ENCODE data around the gene CTNND2. TPM values are rescaled to one million over a fixed set of nuclear protein-coding genes. Genes with fewer than 3 reads are reported as not detected.

CTNND2 gene
- total RNA-seq, 2 donors from 2014 or later, result not detected

- H3K4me1 Mint-ChIP-seq (ENCODE audit: low read depth), result no peaks in the 10 kb centered on the region
- no peak for DNase-seq
- H3K27me3 Mint-ChIP-seq (ENCODE audit: low read depth), result peaks cover 14% of the 10 kb centered on the region
- H3K27ac Mint-ChIP-seq, result no peak overlapping the region
- no peak for ATAC-seq (replicated peaks in 1 of 2)
- no peaks in the 10 kb centered on the region for H3K9me3 Mint-ChIP-seq
- H3K36me3 Mint-ChIP-seq (ENCODE audit: insufficient read depth in 2 of 2), result no peaks in the 10 kb centered on the region
- H3K4me3 Mint-ChIP-seq, result no peak overlapping the region
Observed at GRCh38 chr5:10977011-10977410, 927.2 kb downstream of the CTNND2 start.

GRCh38 chr5:10975945-10976344 is 928.3 kb downstream of the CTNND2 start:
- no peak for DNase-seq
- Mint-ChIP-seq H3K4me3 (no peak overlapping the region), H3K27me3 (ENCODE audit: low read depth) (peaks cover 14% of the 10 kb centered on the region), H3K9me3 (no peaks in the 10 kb centered on the region), H3K4me1 (ENCODE audit: low read depth) (no peaks in the 10 kb centered on the region), H3K27ac (no peak overlapping the region), H3K36me3 (ENCODE audit: insufficient read depth in 2 of 2) (no peaks in the 10 kb centered on the region)
- ATAC-seq (replicated peaks in 1 of 2), result peak in 1 of 2 donors; percentile 37

DNA sequence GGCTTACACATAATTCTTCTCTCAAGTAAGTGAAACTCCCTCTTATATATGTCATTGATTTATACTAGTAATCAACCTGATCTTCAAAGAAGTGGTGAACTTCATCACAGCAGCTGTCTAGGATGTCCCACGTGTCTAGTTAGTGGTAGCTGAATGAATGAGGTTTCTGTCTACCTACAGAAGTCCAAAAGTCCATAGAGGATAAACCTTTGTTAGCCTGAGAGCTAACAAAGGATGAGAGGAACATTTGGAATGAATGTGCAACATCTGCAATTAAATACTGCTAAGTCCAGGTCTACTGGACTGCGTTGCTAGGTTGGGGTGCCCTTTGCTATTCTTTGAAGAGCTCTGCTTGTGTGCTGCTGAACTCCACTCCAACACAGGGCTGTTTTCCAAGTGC is 929.4 kb downstream of the CTNND2 start:
- Mint-ChIP-seq H3K4me1 (ENCODE audit: low read depth) (no peaks in the 10 kb centered on the region), H3K9me3 (no peaks in the 10 kb centered on the region), H3K27ac (no peak overlapping the region), H3K27me3 (ENCODE audit: low read depth) (peaks cover 14% of the 10 kb centered on the region), H3K36me3 (ENCODE audit: insufficient read depth in 2 of 2) (no peaks in the 10 kb centered on the region), H3K4me3 (no peak overlapping the region)
- ATAC-seq (replicated peaks in 1 of 2), result no peak
- no peak for DNase-seq

- no peak overlapping the region for H3K27ac Mint-ChIP-seq
Observed at GRCh38 chr5:10973316-10973715, 930.9 kb downstream of the CTNND2 start.

DNA sequence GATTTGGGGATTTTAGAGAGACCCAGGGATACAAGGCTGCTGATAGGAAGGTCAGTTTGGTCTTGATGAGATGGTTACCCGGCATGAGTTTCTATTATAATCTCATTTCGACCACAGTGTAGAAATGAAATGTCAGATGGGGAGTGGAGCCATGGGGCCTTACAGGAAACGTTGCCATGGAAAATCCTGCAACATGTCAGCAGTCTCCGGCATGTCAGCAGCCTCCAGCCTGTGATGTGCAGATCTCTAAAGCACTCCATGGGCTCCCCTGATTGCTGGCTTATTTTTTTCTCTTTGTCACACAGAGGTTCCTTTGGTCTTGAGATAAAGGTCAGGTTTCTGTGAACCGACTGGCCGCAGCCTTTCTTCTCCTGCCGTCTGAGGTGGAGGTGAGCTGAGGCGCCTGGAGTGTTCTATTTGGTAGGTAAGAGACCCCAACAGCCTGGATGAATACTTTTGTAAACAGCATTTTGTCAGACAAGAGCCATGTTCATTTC is 934.5 kb downstream of the CTNND2 start:
- Mint-ChIP-seq H3K27ac (no peak overlapping the region), H3K36me3 (ENCODE audit: insufficient read depth in 2 of 2) (no peaks in the 10 kb centered on the region)
- no peak for ATAC-seq (replicated peaks in 1 of 2)

More at GRCh38 chr5:10973316-10973715, 930.9 kb downstream of the CTNND2 start:
- Mint-ChIP-seq H3K27me3 (ENCODE audit: low read depth) (peaks cover 14% of the 10 kb centered on the region), H3K9me3 (no peaks in the 10 kb centered on the region), H3K4me3 (no peak overlapping the region), H3K36me3 (ENCODE audit: insufficient read depth in 2 of 2) (no peaks in the 10 kb centered on the region), H3K4me1 (ENCODE audit: low read depth) (no peaks in the 10 kb centered on the region)
- DNase-seq (no peak), ATAC-seq (replicated peaks in 1 of 2) (no peak)

GRCh38 chr5:10964806-10965205 is 939.4 kb downstream of the CTNND2 start:
- Mint-ChIP-seq H3K27ac (no peak overlapping the region), H3K36me3 (ENCODE audit: insufficient read depth in 2 of 2) (peaks cover 1 to 3% of the 10 kb centered on the region in 2 donors), H3K4me1 (ENCODE audit: low read depth) (no peaks in the 10 kb centered on the region), H3K4me3 (no peak overlapping the region), H3K9me3 (peaks cover 2 to 3% of the 10 kb centered on the region in 2 donors), H3K27me3 (ENCODE audit: low read depth) (no peaks in the 10 kb centered on the region)
- ATAC-seq (replicated peaks in 1 of 2) (no peak), DNase-seq (no peak)

More for the DNA sequence above, 934.5 kb downstream of the CTNND2 start:
- DNase-seq, result no peak
- H3K9me3 Mint-ChIP-seq, result no peaks in the 10 kb centered on the region
- H3K27me3 Mint-ChIP-seq (ENCODE audit: low read depth), result no peaks in the 10 kb centered on the region
- no peak overlapping the region for H3K4me3 Mint-ChIP-seq
- H3K4me1 Mint-ChIP-seq (ENCODE audit: low read depth), result no peaks in the 10 kb centered on the region

DNA sequence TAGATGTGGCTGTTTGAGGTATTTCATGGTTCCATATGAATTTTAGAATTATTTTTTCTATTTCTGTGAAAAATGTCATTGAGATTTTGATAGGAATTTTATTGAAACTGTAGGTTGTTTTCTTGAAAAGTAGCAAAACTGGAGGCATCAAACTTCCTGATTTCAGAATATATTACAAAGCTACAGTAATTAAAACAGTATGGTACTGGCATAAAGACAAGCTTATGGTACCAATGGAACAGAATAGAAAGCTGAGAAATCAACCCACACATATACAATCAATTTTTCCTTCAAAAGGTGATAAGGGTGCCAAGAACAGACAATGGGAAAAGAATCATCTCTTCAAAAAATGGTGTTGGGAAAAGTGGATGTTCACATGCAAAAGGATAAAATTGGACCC is 945.5 kb downstream of the CTNND2 start:
- Mint-ChIP-seq H3K9me3 (peaks cover 8 to 9% of the 10 kb centered on the region in 2 donors), H3K27ac (no peak overlapping the region), H3K4me3 (no peak overlapping the region), H3K4me1 (ENCODE audit: low read depth) (no peaks in the 10 kb centered on the region), H3K27me3 (ENCODE audit: low read depth) (no peaks in the 10 kb centered on the region), H3K36me3 (ENCODE audit: insufficient read depth in 2 of 2) (peaks cover 3 to 9% of the 10 kb centered on the region in 2 donors)
- no peak for ATAC-seq (replicated peaks in 1 of 2)
- DNase-seq, result no peak

DNA sequence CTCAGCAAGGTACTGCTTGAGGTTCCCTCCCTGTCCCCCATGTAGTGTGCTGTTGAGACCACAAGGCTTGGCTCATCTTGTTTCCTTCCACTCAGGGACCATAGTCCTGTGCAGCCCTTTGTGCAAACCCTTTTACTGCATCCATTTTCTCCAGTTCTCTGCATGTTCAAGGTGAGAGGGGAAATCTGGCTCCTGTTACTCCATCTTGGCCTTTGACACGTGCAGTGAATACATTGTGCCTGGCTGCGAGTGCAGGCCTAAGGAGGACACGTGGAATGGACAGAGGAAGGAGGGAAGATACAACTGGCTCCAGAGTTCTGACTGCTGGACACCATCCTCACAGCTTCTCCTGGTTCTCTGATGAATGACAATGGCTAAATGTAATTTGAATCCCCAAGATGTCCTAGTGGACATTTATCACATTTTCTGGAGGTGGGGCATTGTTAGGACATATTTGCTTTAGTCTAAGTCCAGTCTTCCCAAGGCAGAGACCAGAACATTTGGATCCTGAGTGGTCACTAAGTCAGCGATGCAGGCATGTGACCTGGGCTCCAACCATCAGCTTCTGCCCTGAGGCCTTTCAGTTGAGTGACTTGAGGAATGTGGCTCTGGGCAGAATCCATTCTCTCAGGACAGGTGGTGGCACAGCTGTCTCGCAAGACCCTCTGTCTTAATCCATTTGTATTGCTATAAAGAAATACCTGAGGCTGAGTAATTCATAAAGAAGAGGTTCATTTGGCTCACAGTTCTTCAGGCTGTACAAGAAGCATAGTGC is 954.2 kb downstream of the CTNND2 start:
- no peaks in the 10 kb centered on the region for H3K9me3 Mint-ChIP-seq
- no peak for DNase-seq
- no peaks in the 10 kb centered on the region for H3K27me3 Mint-ChIP-seq (ENCODE audit: low read depth)
- no peak overlapping the region for H3K4me3 Mint-ChIP-seq
- no peak for ATAC-seq (replicated peaks in 1 of 2)
- H3K27ac Mint-ChIP-seq, result no peak overlapping the region
- no peaks in the 10 kb centered on the region for H3K36me3 Mint-ChIP-seq (ENCODE audit: insufficient read depth in 2 of 2)
- H3K4me1 Mint-ChIP-seq (ENCODE audit: low read depth), result no peaks in the 10 kb centered on the region

DNA sequence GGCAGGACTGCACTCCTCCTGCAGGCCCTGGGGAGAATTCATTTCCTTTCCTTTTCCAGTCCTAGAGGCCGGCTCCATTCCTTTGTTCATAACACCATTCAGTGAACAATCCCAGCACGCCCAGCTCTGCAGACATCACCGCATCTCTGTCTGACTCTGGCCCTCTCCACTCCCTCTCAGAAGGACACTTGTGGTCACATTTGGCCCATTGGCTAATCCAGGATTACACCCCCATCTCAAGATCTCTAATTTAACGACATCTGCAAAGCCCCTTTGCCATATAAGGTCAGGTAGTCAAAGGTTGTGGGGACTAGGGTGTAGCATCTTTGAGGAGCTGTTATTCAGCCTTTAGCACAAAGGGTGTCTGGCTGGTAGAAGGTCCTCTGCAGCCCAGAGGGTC is 958.2 kb downstream of the CTNND2 start:
- H3K4me1 Mint-ChIP-seq (ENCODE audit: low read depth), result no peaks in the 10 kb centered on the region
- no peaks in the 10 kb centered on the region for H3K27me3 Mint-ChIP-seq (ENCODE audit: low read depth)
- H3K9me3 Mint-ChIP-seq, result no peaks in the 10 kb centered on the region
- H3K36me3 Mint-ChIP-seq (ENCODE audit: insufficient read depth in 2 of 2), result no peaks in the 10 kb centered on the region
- ATAC-seq (replicated peaks in 1 of 2), result no peak
- H3K4me3 Mint-ChIP-seq, result no peak overlapping the region
- no peak for DNase-seq
- H3K27ac Mint-ChIP-seq, result no peak overlapping the region

GRCh38 chr5:10941900-10942299 is 962.3 kb downstream of the CTNND2 start:
- H3K27me3 Mint-ChIP-seq (ENCODE audit: low read depth), result no peaks in the 10 kb centered on the region
- ATAC-seq (replicated peaks in 1 of 2) (no peak), DNase-seq (no peak)
- no peaks in the 10 kb centered on the region for H3K4me1 Mint-ChIP-seq (ENCODE audit: low read depth)
- no peaks in the 10 kb centered on the region for H3K36me3 Mint-ChIP-seq (ENCODE audit: insufficient read depth in 2 of 2)
- H3K9me3 Mint-ChIP-seq, result no peaks in the 10 kb centered on the region
- no peak overlapping the region for H3K4me3 Mint-ChIP-seq
- H3K27ac Mint-ChIP-seq, result no peak overlapping the region

DNA sequence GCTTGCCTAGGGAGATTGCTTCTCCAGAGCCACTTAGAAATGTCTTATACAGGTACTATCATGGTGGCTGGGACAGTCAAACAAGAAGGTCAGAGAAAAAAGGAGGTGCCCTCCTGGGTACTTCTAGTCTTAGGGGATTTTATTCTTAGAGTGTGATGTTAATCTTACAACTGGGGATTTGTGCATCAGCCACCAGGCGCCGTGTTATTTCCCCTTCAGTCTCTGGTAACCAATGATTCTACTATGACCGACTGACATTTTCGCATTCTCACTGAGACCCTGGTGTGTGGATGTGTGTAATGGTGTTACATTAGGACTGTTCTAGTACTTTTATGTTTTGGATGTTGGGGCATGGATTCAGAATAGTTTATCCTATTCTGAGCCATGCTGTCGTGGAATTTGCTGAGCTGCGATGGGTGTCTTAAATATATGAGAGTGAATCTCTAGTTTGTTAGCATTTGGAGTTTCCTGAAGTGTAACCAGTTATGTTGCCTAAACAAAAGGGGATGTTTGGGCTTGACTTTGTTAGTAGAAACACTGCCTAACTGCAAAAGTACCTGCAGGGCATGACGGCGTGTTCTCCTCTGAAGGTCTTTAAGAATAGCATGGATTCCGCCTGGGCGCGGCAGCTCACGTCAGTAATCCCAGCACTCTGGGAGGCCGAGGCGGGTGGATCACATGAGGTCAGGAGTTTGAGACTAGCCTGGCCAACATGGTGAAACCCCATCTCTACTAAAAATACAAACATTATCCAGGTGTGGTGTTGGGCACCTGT is 968.0 kb downstream of the CTNND2 start:
- no peak for ATAC-seq (replicated peaks in 1 of 2)
- Mint-ChIP-seq H3K27me3 (ENCODE audit: low read depth) (no peaks in the 10 kb centered on the region), H3K36me3 (ENCODE audit: insufficient read depth in 2 of 2) (no peaks in the 10 kb centered on the region), H3K4me1 (ENCODE audit: low read depth) (no peaks in the 10 kb centered on the region), H3K4me3 (no peak overlapping the region), H3K27ac (no peak overlapping the region), H3K9me3 (no peaks in the 10 kb centered on the region)
- DNase-seq, result no peak

DNA sequence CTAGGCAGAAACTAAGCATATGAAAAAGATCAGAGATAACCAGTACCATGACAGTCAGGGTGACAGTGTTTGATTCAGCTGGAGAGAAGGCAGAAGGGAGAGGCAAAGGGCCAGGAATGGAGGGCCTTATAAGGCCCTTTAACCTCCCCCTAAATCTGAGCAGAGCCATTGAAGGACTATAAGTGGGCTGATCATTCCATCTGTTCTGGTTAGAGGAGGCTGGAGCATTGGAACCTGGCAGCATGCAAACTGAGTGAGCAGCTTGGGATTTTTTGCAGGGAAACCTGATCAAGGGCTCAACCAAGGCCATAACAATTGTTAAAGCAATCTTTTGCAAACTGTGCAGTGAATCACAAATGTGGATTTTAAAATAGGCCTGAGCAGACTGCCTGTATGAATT is 968.7 kb downstream of the CTNND2 start:
- Mint-ChIP-seq H3K27ac (no peak overlapping the region), H3K36me3 (ENCODE audit: insufficient read depth in 2 of 2) (no peaks in the 10 kb centered on the region), H3K9me3 (no peaks in the 10 kb centered on the region), H3K27me3 (ENCODE audit: low read depth) (no peaks in the 10 kb centered on the region), H3K4me3 (no peak overlapping the region), H3K4me1 (ENCODE audit: low read depth) (no peaks in the 10 kb centered on the region)
- DNase-seq (no peak), ATAC-seq (replicated peaks in 1 of 2) (no peak)

DNA sequence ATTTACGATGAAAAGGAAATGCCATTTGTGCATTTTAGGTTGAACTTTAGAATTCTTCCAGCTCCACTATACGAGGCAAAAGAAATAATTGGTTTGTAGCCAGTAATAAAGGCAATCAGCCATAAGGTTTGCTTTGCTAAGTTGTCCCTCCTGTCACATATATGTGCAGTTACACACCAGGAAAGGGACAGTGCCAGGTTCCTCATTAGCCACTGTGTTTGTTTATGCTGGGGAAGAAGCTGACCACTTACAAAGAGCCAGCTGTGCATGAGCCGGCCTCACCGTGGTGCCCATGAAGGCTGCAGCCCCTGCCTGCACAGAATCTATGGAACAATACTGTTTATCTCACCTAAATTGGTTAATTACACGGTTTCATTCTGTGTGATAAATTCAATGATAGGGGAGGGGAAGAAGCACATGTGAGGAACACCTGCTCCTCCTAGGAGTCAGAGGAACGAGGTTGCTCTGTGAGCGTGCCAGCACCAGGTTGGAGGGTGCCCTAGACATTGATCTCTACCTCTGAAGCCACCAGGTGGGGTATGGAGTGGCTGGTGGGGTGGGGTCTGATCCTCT is 969.4 kb downstream of the CTNND2 start:
- Mint-ChIP-seq H3K27ac (no peak overlapping the region), H3K36me3 (ENCODE audit: insufficient read depth in 2 of 2) (no peaks in the 10 kb centered on the region), H3K4me3 (no peak overlapping the region), H3K9me3 (peaks cover 0 to 4% of the 10 kb centered on the region in 2 donors), H3K4me1 (ENCODE audit: low read depth) (no peaks in the 10 kb centered on the region), H3K27me3 (ENCODE audit: low read depth) (no peaks in the 10 kb centered on the region)
- no peak for ATAC-seq (replicated peaks in 1 of 2)
- DNase-seq, result no peak

Data from activated T-cell treated with anti-CD3 and anti-CD28 coated beads, Interleukin-2, amount 50 U/mL, for 72 hours (primary cell).